Hepatocyte (in vitro differentiated cells): ENCODE results near the gene STK32B. TPM values are rescaled to one million over a fixed set of nuclear protein-coding genes. Genes with fewer than 3 reads are reported as not detected.

ENCODE experiments used
- DNase-seq: peaks from one replicate; pipeline ENCODE4 v3.0.0-alpha.2; 2016; ENCODE audit warnings: low spot score
- H2AFZ ChIP-seq: fragments of 200-600 bp; sonication (generic); 2 replicates; pipeline ENCODE4 v1.6.0; 2016; ENCODE audit warnings: antibody characterized with exemption, mild to moderate bottlenecking
- H3K27ac ChIP-seq: fragments of 200-600 bp; sonication (generic); 2 replicates; pipeline ENCODE4 v1.5.1; 2016; ENCODE audit warnings: mild to moderate bottlenecking
- H3K27me3 ChIP-seq: fragments of 200-600 bp; sonication (generic); 2 replicates; pipeline ENCODE4 v1.6.1; 2016
- H3K36me3 ChIP-seq: fragments of 200-600 bp; sonication (generic); replicated peaks from 2 replicates; pipeline ENCODE4 v1.5.1; 2016; ENCODE audit warnings: low read depth; ENCODE audit not compliant: insufficient read depth
- H3K4me1 ChIP-seq: fragments of 200-600 bp; sonication (generic); 2 replicates; pipeline ENCODE4 v1.5.1; 2016; ENCODE audit warnings: mild to moderate bottlenecking, moderate library complexity; ENCODE audit not compliant: insufficient read depth
- H3K4me2 ChIP-seq: fragments of 200-600 bp; sonication (generic); 2 replicates; pipeline ENCODE4 v1.6.0; 2016
- H3K4me3 ChIP-seq: fragments of 200-600 bp; sonication (generic); 2 replicates; pipeline ENCODE4 v1.5.1; 2016; ENCODE audit warnings: mild to moderate bottlenecking
- H3K79me2 ChIP-seq: fragments of 200-600 bp; sonication (generic); 2 replicates; pipeline ENCODE4 v1.6.0; 2017; ENCODE audit warnings: mild to moderate bottlenecking
- H3K9me2 ChIP-seq: fragments of 200-600 bp; sonication (generic); replicated peaks from 2 replicates; pipeline ENCODE4 v1.6.0; 2017; ENCODE audit warnings: mild to moderate bottlenecking; ENCODE audit not compliant: insufficient read depth
- H3K9me3 ChIP-seq: fragments of 200-600 bp; sonication (generic); 2 replicates; pipeline ENCODE4 v1.5.1; 2016; ENCODE audit warnings: low read depth, mild to moderate bottlenecking
- H4K20me1 ChIP-seq: fragments of 200-600 bp; sonication (generic); 2 replicates; pipeline ENCODE4 v1.6.0; 2016; ENCODE audit warnings: mild to moderate bottlenecking; ENCODE audit not compliant: insufficient read depth, poor library complexity, severe bottlenecking
- EZH2 ChIP-seq: fragments of 200-600 bp; sonication (generic); IDR thresholded peaks from 2 replicates; pipeline ENCODE4 v1.6.1; 2016; ENCODE audit warnings: antibody characterized with exemption, mild to moderate bottlenecking, borderline replicate concordance
- EZH2phosphoT487 ChIP-seq: fragments of 200-600 bp; sonication (generic); IDR thresholded peaks from one replicate; pipeline ENCODE4 v1.6.1; 2018; ENCODE audit warnings: antibody characterized with exemption, mild to moderate bottlenecking, low read depth, moderate library complexity; ENCODE audit not compliant: unreplicated experiment, severe bottlenecking
- WGBS: methylation state at CpG from one replicate; pipeline ENCODE4 v1.1.6; 2016; ENCODE audit warnings: low lambda C conversion rate; ENCODE audit errors: missing lambda C conversion rate; 5-methylcytosine and 5-hydroxymethylcytosine counted together
- polyA plus RNA-seq: library from polyadenylated mRNA; unstranded; fragments of >200 nt; fragmentation: Nextera tagmentation; extraction: Ambion mirVana; gene quantifications from 2 replicates; pipeline ENCODE4 v1.2.1, GENCODE V29; 2016
- total RNA-seq: library from RNA; depleted of rRNA; stranded (reverse); fragments of >200 nt; gene quantifications from 2 replicates; pipeline ENCODE4 v1.2.3, GENCODE V29; 2014
- TF ChIP-seq, protein P1 (sequence below): fragments of 200-600 bp; sonication (generic); IDR thresholded peaks from 2 replicates; pipeline ENCODE4 v1.5.1; 2016; ENCODE audit warnings: antibody characterized with exemption, mild to moderate bottlenecking; ENCODE audit not compliant: poor library complexity

STK32B gene
- total and polyA plus RNA-seq, 2 experiments from 2014 or later: 0.51 to 1.6 TPM

DNA sequence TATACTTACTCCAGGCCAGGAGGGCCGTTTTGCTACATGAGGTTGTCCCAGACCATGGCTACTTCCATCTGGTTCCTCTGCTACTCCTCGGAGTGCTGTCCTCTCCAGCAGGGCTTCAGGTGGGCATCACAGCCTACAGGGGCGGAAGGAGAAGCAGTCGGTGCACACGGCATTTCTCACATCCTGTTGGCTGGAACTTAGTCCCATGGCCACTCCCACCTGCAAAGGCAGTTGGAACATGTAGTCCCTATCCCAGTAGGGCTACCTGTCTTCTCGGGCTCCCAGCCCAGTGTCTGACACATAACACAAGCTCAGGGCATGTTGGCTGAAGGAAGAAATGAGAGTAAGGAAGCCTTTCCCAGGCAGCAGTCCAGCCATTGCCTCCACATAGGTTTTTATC lies 7.7 kb upstream of the STK32B start:
- Histone ChIP-seq H3K4me1 (peaks cover 12% of the 10 kb centered on the region), H3K36me3 (no peaks in the 10 kb centered on the region), H3K79me2 (no peaks in the 10 kb centered on the region), H3K9me2 (no peaks in the 10 kb centered on the region), H3K27me3 (no peaks in the 10 kb centered on the region), H3K4me2 (no peak overlapping the region), H3K27ac (no peak overlapping the region), H3K9me3 (no peaks in the 10 kb centered on the region), H2AFZ (no peak overlapping the region), H4K20me1 (no peaks in the 10 kb centered on the region), H3K4me3 (no peak overlapping the region)
- TF ChIP-seq EZH2: no peak
- 74% methylated on average over 6 of the region's 6 CpGs for WGBS
- no peak for DNase-seq

DNA sequence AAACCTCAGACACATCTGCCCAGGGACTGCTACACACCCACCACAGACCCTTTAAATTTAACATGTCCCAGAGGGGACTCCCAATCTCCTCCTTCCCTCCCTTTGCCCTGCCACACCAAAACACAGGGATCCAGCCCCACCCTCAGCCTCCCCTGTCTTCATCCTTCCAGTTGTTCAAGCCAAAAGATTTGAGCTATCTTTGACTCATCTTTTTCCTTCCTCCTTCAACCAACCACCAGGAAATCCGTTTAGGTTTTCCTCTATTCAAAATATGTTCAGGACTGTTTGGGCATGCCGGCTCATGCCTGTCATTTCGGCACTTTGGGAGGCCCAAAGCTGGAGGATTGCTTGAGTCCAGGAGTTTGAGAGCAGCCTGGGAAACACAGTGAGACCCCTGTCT lies 6.9 kb upstream of the STK32B start:
- DNase-seq: no peak
- H4K20me1 ChIP-seq: no peaks in the 10 kb centered on the region
- TF ChIP-seq, protein P1, sequence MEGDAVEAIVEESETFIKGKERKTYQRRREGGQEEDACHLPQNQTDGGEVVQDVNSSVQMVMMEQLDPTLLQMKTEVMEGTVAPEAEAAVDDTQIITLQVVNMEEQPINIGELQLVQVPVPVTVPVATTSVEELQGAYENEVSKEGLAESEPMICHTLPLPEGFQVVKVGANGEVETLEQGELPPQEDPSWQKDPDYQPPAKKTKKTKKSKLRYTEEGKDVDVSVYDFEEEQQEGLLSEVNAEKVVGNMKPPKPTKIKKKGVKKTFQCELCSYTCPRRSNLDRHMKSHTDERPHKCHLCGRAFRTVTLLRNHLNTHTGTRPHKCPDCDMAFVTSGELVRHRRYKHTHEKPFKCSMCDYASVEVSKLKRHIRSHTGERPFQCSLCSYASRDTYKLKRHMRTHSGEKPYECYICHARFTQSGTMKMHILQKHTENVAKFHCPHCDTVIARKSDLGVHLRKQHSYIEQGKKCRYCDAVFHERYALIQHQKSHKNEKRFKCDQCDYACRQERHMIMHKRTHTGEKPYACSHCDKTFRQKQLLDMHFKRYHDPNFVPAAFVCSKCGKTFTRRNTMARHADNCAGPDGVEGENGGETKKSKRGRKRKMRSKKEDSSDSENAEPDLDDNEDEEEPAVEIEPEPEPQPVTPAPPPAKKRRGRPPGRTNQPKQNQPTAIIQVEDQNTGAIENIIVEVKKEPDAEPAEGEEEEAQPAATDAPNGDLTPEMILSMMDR: no peak
- no peak for TF ChIP-seq EZH2phosphoT487
- no peak for TF ChIP-seq EZH2
- WGBS: 89% methylated on average over 3 of the region's 3 CpGs
- H3K27ac ChIP-seq: no peak overlapping the region
- H3K4me3 ChIP-seq: no peak overlapping the region
- no peak overlapping the region for H3K4me2 ChIP-seq
- peaks cover 12% of the 10 kb centered on the region for H3K4me1 ChIP-seq
- no peaks in the 10 kb centered on the region for H3K9me2 ChIP-seq
- no peaks in the 10 kb centered on the region for H3K79me2 ChIP-seq
- H3K27me3 ChIP-seq: no peaks in the 10 kb centered on the region
- no peaks in the 10 kb centered on the region for H3K9me3 ChIP-seq
- no peak overlapping the region for H2AFZ ChIP-seq
- H3K36me3 ChIP-seq: no peaks in the 10 kb centered on the region

DNA sequence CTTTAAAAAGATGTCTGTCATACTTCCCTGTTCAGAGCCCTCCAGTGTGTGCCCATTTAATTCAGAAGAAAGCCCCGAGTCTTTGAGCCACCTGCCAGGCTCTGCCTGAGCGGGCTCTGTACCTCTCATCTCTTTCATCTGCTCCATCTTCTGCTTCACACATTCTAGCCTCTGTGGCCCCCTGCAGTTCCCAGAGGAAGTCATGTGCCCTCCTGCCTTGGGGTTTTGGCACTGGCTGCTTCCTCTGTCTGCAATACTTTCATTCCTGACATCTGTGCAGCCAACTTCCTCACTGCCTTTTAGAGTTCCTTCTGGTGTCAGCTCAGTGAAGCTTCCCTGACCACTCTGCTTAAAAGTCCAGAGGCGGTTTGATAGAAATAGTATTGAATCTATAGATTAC lies 6.2 kb upstream of the STK32B start:
- TF ChIP-seq EZH2: no peak
- no peak for TF ChIP-seq EZH2phosphoT487
- TF ChIP-seq, protein P1: no peak
- Histone ChIP-seq H2AFZ (no peak overlapping the region), H3K9me3 (no peaks in the 10 kb centered on the region), H3K4me2 (no peak overlapping the region), H3K9me2 (no peaks in the 10 kb centered on the region), H3K27ac (no peak overlapping the region), H3K36me3 (no peaks in the 10 kb centered on the region), H4K20me1 (no peaks in the 10 kb centered on the region), H3K4me1 (peaks cover 12% of the 10 kb centered on the region), H3K4me3 (no peak overlapping the region), H3K27me3 (no peaks in the 10 kb centered on the region), H3K79me2 (no peaks in the 10 kb centered on the region)
- no peak for DNase-seq
- WGBS: 75% methylated on average over 3 of the region's 3 CpGs

DNA sequence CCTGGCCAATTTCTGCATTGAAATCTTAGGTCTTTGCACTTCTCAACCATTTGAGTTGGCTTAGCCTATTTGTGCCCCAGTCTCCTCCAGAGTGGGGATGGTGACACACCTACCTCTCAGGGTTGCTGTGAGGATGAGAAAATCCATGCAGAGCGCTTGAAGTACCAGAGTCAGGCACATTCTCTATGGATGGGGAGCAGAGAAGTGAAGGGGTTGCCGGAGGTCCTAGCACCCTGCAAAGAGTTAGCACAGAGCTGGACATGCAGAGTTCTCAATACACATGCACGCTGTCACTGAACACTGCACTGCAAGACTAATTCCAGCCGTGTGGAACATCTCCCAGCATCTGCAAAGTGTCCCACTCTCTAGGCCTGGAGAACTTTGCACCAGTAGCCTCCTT lies 2.6 kb upstream of the STK32B start:
- Histone ChIP-seq H3K27me3 (peaks cover 24% of the 10 kb centered on the region), H3K4me3 (no peak overlapping the region), H3K9me2 (no peaks in the 10 kb centered on the region), H2AFZ (no peak overlapping the region), H3K9me3 (no peaks in the 10 kb centered on the region), H4K20me1 (no peaks in the 10 kb centered on the region), H3K4me2 (no peak overlapping the region), H3K79me2 (no peaks in the 10 kb centered on the region), H3K27ac (no peak overlapping the region), H3K4me1 (peaks cover 6% of the 10 kb centered on the region), H3K36me3 (no peaks in the 10 kb centered on the region)
- TF ChIP-seq EZH2 (no peak), EZH2phosphoT487 (no peak)
- TF ChIP-seq, protein P1: no peak
- no peak for DNase-seq
- WGBS: 95% methylated on average over 4 of the region's 4 CpGs
